HUES6 (cell line): ENCODE data around the gene OR1M1.

Experiments used
- H3K27ac ChIP-seq: 2 replicates; pipeline ENCODE4 v1.7.0; 2013; ENCODE audit warnings: low read depth, mild to moderate bottlenecking, low read length, inconsistent platforms
- H3K27me3 ChIP-seq: 2 replicates; pipeline ENCODE4 v1.6.1; 2013; ENCODE audit warnings: low read length; ENCODE audit not compliant: control insufficient read depth, insufficient read depth
- H3K36me3 ChIP-seq: 2 replicates; pipeline ENCODE4 v1.6.1; 2013; ENCODE audit warnings: low read length; ENCODE audit not compliant: control insufficient read depth, insufficient read depth
- H3K4me1 ChIP-seq: 2 replicates; pipeline ENCODE4 v1.6.1; 2013; ENCODE audit warnings: low read length; ENCODE audit not compliant: control insufficient read depth, insufficient read depth
- H3K4me3 ChIP-seq: 2 replicates; pipeline ENCODE4 v1.5.1; 2013; ENCODE audit warnings: low read depth, low read length
- H3K9ac ChIP-seq: one replicate; pipeline ENCODE4 v1.6.1; 2013; ENCODE audit warnings: mild to moderate bottlenecking, low read length
- H3K9me3 ChIP-seq: 2 replicates; pipeline ENCODE4 v1.6.1; 2013; ENCODE audit warnings: low read depth, low read length; ENCODE audit not compliant: control insufficient read depth, insufficient read depth

The OR1M1 gene

DNA sequence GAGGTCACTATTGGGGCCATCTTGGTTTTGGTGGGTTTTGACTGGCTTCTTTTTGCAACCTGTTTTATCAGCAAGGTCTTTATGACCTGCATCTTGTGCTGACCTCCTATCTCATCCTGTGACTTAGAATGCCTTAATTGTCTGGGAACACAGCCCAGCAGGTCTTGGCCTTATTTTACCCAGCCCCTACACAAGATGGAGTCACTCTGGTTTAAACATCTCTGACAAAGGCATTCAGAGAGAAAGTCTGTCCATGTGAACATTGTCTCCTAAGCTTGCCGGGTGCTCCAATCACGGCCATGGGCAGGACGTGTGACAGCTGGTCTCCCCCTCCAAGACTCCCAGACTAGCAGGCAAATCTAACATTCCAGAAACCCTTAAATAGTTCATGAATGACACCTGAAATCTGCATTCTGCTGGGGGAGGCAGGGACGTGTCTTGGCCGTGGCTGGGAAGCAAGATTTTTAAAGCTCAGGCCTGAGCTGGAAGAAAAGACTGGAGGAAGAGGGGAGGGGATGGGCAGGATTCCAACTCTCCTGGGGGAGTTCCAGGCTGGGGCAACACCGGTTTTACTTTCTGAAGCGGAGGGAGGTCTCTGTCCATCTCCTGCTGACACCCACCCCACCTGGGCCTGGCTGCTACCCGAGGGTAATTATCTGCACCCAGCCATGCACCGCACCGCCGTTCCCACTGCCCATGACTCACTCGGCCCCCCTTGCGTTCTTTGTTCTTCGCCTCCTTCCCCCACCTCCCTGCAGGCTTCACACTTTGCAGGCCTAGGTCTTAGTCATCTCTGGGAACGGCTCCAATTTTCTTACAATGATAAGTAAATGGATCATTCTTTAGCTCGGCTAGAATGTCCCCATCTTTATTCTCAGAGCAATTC lies 11.6 kb upstream of the OR1M1 start:
- peaks cover 25% of the 10 kb centered on the region for H3K4me1 ChIP-seq

DNA sequence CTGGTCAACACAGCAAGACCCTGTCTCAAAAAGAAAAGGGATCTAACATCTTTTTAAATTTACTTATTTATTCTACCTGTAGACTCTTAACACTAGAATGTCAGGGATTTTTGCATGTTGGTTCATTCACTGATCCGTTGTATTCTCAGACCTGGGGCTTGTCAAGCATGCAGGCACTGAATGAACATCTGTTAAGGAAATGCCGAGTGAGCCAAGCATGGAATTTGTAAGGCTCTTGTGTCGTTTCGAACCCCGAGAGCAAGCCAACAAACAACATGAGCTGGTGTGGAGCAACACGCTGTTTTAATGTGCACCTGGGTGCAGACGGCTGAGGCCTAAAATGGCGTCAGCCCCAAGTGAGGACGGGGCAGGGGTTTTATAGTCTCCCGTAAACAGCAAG lies 10.0 kb upstream of the OR1M1 start:
- Histone ChIP-seq H3K4me3 (no peak overlapping the region), H3K9ac (no peak overlapping the region), H3K27ac (no peak overlapping the region), H3K27me3 (no peaks in the 10 kb centered on the region), H3K36me3 (no peaks in the 10 kb centered on the region), H3K4me1 (peaks cover 24% of the 10 kb centered on the region), H3K9me3 (no peaks in the 10 kb centered on the region)

More for the DNA sequence above, 11.6 kb upstream of the OR1M1 start:
- no peaks in the 10 kb centered on the region for H3K36me3 ChIP-seq
- no peak overlapping the region for H3K4me3 ChIP-seq
- H3K27me3 ChIP-seq: no peaks in the 10 kb centered on the region
- peak overlapping the region; percentile 79 for H3K27ac ChIP-seq
- H3K9ac ChIP-seq: peak overlapping the region; percentile 64
- H3K9me3 ChIP-seq: no peaks in the 10 kb centered on the region

- H3K27me3 ChIP-seq: no peaks in the 10 kb centered on the region
- H3K9me3 ChIP-seq: no peaks in the 10 kb centered on the region
- H3K9ac ChIP-seq: no peak overlapping the region
- H3K4me3 ChIP-seq: no peak overlapping the region
- no peak overlapping the region for H3K27ac ChIP-seq
- no peaks in the 10 kb centered on the region for H3K36me3 ChIP-seq
- H3K4me1 ChIP-seq: peaks cover 28% of the 10 kb centered on the region
These were observed 8.2 kb upstream of the OR1M1 start for GRCh38 chr19:9078651-9079050.

DNA sequence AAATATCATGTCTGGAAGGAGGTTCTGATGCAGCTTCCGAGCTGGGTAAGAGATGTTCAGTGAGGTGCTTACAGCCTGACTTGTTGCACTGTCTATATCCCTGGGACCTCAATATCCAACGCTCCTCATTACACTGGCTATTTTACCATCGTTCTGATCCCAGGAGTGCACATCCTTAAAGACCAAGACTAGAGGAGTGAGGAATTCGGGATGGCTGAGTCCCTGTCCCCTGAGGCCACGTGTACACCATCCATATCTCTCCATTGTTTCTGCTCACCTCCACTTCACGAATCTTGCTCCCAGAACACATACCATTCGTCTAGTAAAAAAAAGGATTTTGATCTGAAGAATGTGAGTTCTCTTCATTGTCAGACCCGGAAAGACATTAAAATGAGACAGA lies 20.5 kb downstream of the OR1M1 start, which contains the start of gene OR7G2:
TSS of gene OR7G2 (minus strand) at position 101 of the 400 bp plus-strand sequence. CDS start 4,232 bp downstream, outside the sequence.
- H3K4me3 ChIP-seq: no peak within 1 kb of the TSS
- H3K9me3 ChIP-seq: peaks cover 8% of the 10 kb centered on the region; the same call in 1 of the 2 replicates
- H3K27ac ChIP-seq: no peak within 1 kb of the TSS
- H3K9ac ChIP-seq: no peak within 1 kb of the TSS
- no peaks in the 10 kb centered on the region for H3K27me3 ChIP-seq
- no peaks in the 10 kb centered on the region for H3K36me3 ChIP-seq
- H3K4me1 ChIP-seq: no peaks in the 10 kb centered on the region

DNA sequence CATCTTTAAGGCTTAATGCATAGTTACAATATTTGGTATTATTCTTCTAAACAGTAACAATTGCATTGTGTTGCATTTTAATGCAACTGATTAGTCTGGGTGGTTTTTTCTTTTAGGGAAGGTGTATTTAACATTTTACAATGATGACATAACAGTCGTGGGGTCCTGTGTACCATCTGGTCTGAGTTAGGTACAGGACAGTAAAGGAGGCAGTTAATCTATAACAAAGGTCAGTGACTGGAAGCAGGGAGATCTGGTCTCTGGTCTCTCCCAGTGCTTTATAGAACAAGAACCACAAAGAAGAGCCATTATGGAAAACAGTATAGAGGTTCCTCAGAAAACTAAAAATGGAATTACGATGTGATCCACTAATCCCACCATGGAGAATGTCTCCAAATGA lies 23.1 kb downstream of the OR1M1 start:
- Histone ChIP-seq H3K36me3 (no peaks in the 10 kb centered on the region), H3K27ac (no peak overlapping the region), H3K9me3 (no peaks in the 10 kb centered on the region; the same call in 1 of the 2 replicates), H3K9ac (no peak overlapping the region), H3K4me1 (no peaks in the 10 kb centered on the region), H3K27me3 (no peaks in the 10 kb centered on the region), H3K4me3 (no peak overlapping the region)

- no peaks in the 10 kb centered on the region for H3K36me3 ChIP-seq
- no peak within 1 kb of the TSS for H3K27ac ChIP-seq
- no peak within 1 kb of the TSS for H3K9ac ChIP-seq
- no peaks in the 10 kb centered on the region for H3K27me3 ChIP-seq
- no peak within 1 kb of the TSS for H3K4me3 ChIP-seq
- no peaks in the 10 kb centered on the region for H3K4me1 ChIP-seq
- H3K9me3 ChIP-seq: peaks cover 3% of the 10 kb centered on the region; the same call in 1 of the 2 replicates
These were observed 28.5 kb downstream of the OR1M1 start, which contains the start of gene OR7G1 for GRCh38 chr19:9115307-9115813. Gene OR7G1, minus strand, starts transcription at chr19:9115763. Its CDS starts 0 bp downstream, at chr19:9115763.

- Histone ChIP-seq H3K27me3 (no peaks in the 10 kb centered on the region), H3K36me3 (no peaks in the 10 kb centered on the region), H3K9me3 (peaks cover 3% of the 10 kb centered on the region; the same call in 1 of the 2 replicates), H3K9ac (no peak overlapping the region), H3K4me1 (no peaks in the 10 kb centered on the region), H3K4me3 (no peak overlapping the region), H3K27ac (no peak overlapping the region)
These were observed 29.7 kb downstream of the OR1M1 start for GRCh38 chr19:9116547-9116946.

DNA sequence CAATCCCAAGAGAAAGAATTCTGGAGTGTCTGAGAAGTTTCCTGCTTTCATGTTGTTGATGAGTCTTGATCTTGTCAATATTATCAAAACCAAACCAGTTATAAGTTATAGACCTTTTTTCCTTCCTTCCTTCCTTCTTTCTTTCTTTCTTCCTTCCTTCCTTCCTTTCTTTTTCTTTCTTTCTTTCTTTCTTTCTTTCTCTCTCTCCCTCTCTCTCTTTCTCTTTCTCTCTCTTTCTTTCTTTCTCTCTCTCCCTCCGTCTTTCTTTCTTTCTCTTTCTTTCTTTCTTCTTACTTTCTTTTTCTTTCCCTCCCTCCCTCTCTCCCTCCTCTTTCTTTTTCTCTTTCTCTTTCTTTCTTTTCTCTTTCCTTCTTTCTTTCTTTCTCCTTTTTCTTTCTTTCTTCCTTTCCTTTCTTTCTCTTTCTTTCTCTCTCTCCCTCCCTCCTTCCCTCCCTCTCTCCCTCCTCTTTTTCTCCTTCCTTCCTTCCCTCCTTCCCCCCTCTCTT lies 40.1 kb downstream of the OR1M1 start, which contains the start of gene OR7G3:
TSS of gene OR7G3 (minus strand) at position 51 of the 506 bp plus-strand sequence. CDS start at position 51, 0 bp downstream.
- H3K4me1 ChIP-seq: no peaks in the 10 kb centered on the region
- peaks cover 10% of the 10 kb centered on the region; the same call in 1 of the 2 replicates for H3K27me3 ChIP-seq
- H3K36me3 ChIP-seq: no peaks in the 10 kb centered on the region
- H3K4me3 ChIP-seq: no peak within 1 kb of the TSS
- no peak within 1 kb of the TSS for H3K9ac ChIP-seq
- peaks cover 11% of the 10 kb centered on the region; the same call in 1 of the 2 replicates for H3K9me3 ChIP-seq
- H3K27ac ChIP-seq: no peak within 1 kb of the TSS

DNA sequence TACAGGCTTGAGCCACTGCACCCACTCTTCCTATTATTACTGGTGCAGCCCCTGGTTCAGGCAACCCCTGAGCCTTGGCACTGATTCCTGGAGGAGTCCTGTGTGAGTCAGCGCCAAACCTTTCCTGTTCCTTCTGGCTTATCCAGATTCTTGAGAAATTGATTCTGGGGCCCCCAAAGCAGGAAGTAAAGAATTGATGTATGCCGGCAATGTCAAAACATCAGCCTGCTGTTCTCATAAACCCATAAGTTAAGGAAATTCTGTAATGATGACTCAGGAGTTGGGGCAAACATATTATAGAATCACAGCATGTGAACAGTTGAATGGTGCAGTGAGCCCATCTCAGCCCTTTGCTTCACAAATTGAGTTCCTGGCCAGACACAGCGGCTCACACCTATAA lies 41.3 kb downstream of the OR1M1 start:
- no peak overlapping the region for H3K9ac ChIP-seq
- peaks cover 10% of the 10 kb centered on the region; the same call in 1 of the 2 replicates for H3K27me3 ChIP-seq
- H3K4me3 ChIP-seq: no peak overlapping the region
- H3K9me3 ChIP-seq: peaks cover 9% of the 10 kb centered on the region; the same call in 1 of the 2 replicates
- H3K4me1 ChIP-seq: no peaks in the 10 kb centered on the region
- no peaks in the 10 kb centered on the region for H3K36me3 ChIP-seq
- no peak overlapping the region for H3K27ac ChIP-seq

- Histone ChIP-seq H3K4me3 (no peak overlapping the region), H3K36me3 (no peaks in the 10 kb centered on the region), H3K4me1 (no peaks in the 10 kb centered on the region), H3K27me3 (peaks cover 8% of the 10 kb centered on the region; the same call in 1 of the 2 replicates), H3K27ac (no peak overlapping the region), H3K9me3 (peaks cover 4% of the 10 kb centered on the region; the same call in 1 of the 2 replicates), H3K9ac (no peak overlapping the region)
These were observed 44.1 kb downstream of the OR1M1 start for GRCh38 chr19:9130965-9131364.

- Histone ChIP-seq H3K9ac (no peak overlapping the region), H3K9me3 (no peaks in the 10 kb centered on the region), H3K4me1 (no peaks in the 10 kb centered on the region), H3K27me3 (no peaks in the 10 kb centered on the region), H3K36me3 (no peaks in the 10 kb centered on the region), H3K4me3 (no peak overlapping the region), H3K27ac (no peak overlapping the region)
These were observed 45.6 kb downstream of the OR1M1 start for GRCh38 chr19:9132422-9132821.
